Iris pigment epithelial cell (primary cell): ENCODE results near the gene TLR9.

Experiments
- DNase-seq: peaks from one replicate; pipeline ENCODE4 v3.0.0-alpha.2; 2011; ENCODE audit warnings: low read depth

The TLR9 gene

GRCh38 chr3:52216585-52217408 lies 8.6 kb downstream of the TLR9 start:
- DNase-seq: peak; percentile 69

- no peak for DNase-seq
These were observed 10.1 kb downstream of the TLR9 start for GRCh38 chr3:52215351-52215750.

- DNase-seq: no peak
These were observed 11.5 kb downstream of the TLR9 start for GRCh38 chr3:52213901-52214300.

- no peak for DNase-seq
These were observed 12.4 kb downstream of the TLR9 start for GRCh38 chr3:52213005-52213404.

- no peak for DNase-seq
These were observed 14.1 kb downstream of the TLR9 start for GRCh38 chr3:52211268-52211891.

- peak; percentile 87 for DNase-seq
These were observed 14.8 kb downstream of the TLR9 start for GRCh38 chr3:52210550-52211046.

- DNase-seq: no peak
These were observed 15.4 kb downstream of the TLR9 start for GRCh38 chr3:52210037-52210436.

GRCh38 chr3:52208556-52208955 lies 16.9 kb downstream of the TLR9 start:
- no peak for DNase-seq

GRCh38 chr3:52205727-52206372 lies 19.6 kb downstream of the TLR9 start:
- no peak for DNase-seq

GRCh38 chr3:52204337-52205073 lies 20.9 kb downstream of the TLR9 start:
- DNase-seq: peak; percentile 23

GRCh38 chr3:52203701-52204100 lies 21.7 kb downstream of the TLR9 start:
- DNase-seq: no peak

GRCh38 chr3:52202384-52203077 lies 22.9 kb downstream of the TLR9 start:
- DNase-seq: no peak

GRCh38 chr3:52200981-52201679 lies 24.3 kb downstream of the TLR9 start:
- peak; percentile 73 for DNase-seq

- DNase-seq: no peak
These were observed 26.5 kb downstream of the TLR9 start for GRCh38 chr3:52198643-52199608.

- peak; percentile 79 for DNase-seq
These were observed 27.4 kb downstream of the TLR9 start, which contains the start of gene ALAS1 for GRCh38 chr3:52197842-52198625. Gene ALAS1 (plus strand): TSS chr3:52198160. CDS start chr3:52199242, 1,082 bp downstream.

- DNase-seq: no peak
These were observed 28.0 kb downstream of the TLR9 start for GRCh38 chr3:52197499-52197841.

GRCh38 chr3:52196977-52197376 lies 28.5 kb downstream of the TLR9 start:
- DNase-seq: no peak

GRCh38 chr3:52195823-52196331 lies 29.6 kb downstream of the TLR9 start:
- DNase-seq: peak; percentile 57

- DNase-seq: no peak
These were observed 30.2 kb downstream of the TLR9 start for GRCh38 chr3:52195291-52195597.
